Endothelial cell of umbilical vein (primary cell): ENCODE data around the gene NNT.

Source experiments
- CTCF ChIP-seq, 2 donors: IDR thresholded peaks; 1 replicate in 1 of 2; 2 replicates in 1 of 2; pipeline ENCODE4 v1.5.1; 2011; ENCODE audit warnings: low read length in 2 of 2, mild to moderate bottlenecking in 2 of 2, moderate library complexity in 2 of 2, control low read depth in 1 of 2, inconsistent platforms in 1 of 2, low read depth in 1 of 2; ENCODE audit not compliant: insufficient read depth in 1 of 2; ENCODE audit errors: extremely low read depth in 1 of 2
- EZH2 ChIP-seq: IDR thresholded peaks from 2 replicates; pipeline ENCODE4 v1.6.1; 2012; ENCODE audit warnings: borderline replicate concordance, low read depth, mild to moderate bottlenecking, moderate library complexity, low read length, inconsistent platforms; ENCODE audit not compliant: severe bottlenecking
- FOS ChIP-seq: IDR thresholded peaks from 2 replicates; pipeline ENCODE4 v1.6.1; 2011; ENCODE audit warnings: mild to moderate bottlenecking, low read length, moderate library complexity, borderline replicate concordance; ENCODE audit not compliant: insufficient read depth
- JUN ChIP-seq: IDR thresholded peaks from 2 replicates; pipeline ENCODE4 v1.6.1; 2011; ENCODE audit warnings: borderline replicate concordance, low read depth; ENCODE audit not compliant: insufficient read length, insufficient read depth
- POLR2A ChIP-seq: IDR thresholded peaks from 2 replicates; pipeline ENCODE4 v1.6.1; 2012; ENCODE audit warnings: low read depth, mild to moderate bottlenecking, control low read depth, low read length

GRCh38 chr5:43664501-43665040 lies 61.6 kb downstream of the NNT start:
- TF ChIP-seq POLR2A = no peak
- TF ChIP-seq FOS = no peak
- no peak for TF ChIP-seq CTCF (IDR thresholded peaks at IDR 0.05; ENCODE audit: extremely low read depth in 1 of 2, insufficient read depth in 1 of 2, low read depth in 1 of 2, low read length in 2 of 2)
- no peak for TF ChIP-seq EZH2
- TF ChIP-seq JUN = no peak
